Measurements from ENCODE around the gene STK24.

STK24 gene

DNA sequence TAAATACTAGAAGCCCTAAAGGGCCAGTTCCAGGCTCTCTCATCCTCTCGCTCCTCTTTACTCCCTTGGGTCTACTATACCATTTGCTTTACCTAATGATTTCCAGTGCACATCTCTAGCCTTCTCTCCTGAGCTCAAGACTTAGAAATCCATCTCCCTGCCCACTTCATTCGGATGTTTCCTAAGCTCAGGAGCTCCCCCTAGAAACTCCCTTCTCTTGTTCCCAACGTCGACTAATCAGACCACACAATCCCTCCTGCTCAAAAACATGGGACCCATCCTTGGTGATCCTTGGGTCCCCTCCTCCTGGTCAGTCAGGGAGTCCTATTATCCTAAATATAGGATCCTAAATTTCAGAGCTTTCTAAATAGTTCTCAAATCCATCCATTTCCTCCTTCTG, 21.1 kb upstream of the STK24 start:
- no peaks in the 10 kb centered on the region for H3K79me2 ChIP-seq (ENCODE audit: insufficient read depth, low read length)
- no peaks in the 10 kb centered on the region for H3K27me3 ChIP-seq (ENCODE audit: insufficient read depth, low read length, poor library complexity, severe bottlenecking)
- no peaks in the 10 kb centered on the region for H3K4me1 ChIP-seq (ENCODE audit: insufficient read depth, low read length, poor library complexity, severe bottlenecking)
- no peak overlapping the region for H3K4me3 ChIP-seq (ENCODE audit: low read length, poor library complexity, severe bottlenecking)
- TF ChIP-seq, protein P1, sequence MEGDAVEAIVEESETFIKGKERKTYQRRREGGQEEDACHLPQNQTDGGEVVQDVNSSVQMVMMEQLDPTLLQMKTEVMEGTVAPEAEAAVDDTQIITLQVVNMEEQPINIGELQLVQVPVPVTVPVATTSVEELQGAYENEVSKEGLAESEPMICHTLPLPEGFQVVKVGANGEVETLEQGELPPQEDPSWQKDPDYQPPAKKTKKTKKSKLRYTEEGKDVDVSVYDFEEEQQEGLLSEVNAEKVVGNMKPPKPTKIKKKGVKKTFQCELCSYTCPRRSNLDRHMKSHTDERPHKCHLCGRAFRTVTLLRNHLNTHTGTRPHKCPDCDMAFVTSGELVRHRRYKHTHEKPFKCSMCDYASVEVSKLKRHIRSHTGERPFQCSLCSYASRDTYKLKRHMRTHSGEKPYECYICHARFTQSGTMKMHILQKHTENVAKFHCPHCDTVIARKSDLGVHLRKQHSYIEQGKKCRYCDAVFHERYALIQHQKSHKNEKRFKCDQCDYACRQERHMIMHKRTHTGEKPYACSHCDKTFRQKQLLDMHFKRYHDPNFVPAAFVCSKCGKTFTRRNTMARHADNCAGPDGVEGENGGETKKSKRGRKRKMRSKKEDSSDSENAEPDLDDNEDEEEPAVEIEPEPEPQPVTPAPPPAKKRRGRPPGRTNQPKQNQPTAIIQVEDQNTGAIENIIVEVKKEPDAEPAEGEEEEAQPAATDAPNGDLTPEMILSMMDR (conservative IDR thresholded peaks at IDR 0.05; ENCODE audit: low read length) = peak; percentile 22; the same call in 1 of the 2 replicates
- TF ChIP-seq EZH2phosphoT487 (IDR thresholded peaks at IDR 0.05; ENCODE audit: borderline replicate concordance) = no peak
- no peaks in the 10 kb centered on the region for H4K20me1 ChIP-seq (ENCODE audit: insufficient read depth, low read length, poor library complexity, severe bottlenecking)
- H3K9me3 ChIP-seq (ENCODE audit: insufficient read depth, low read depth, low read length) = no peaks in the 10 kb centered on the region
- H2AFZ ChIP-seq (ENCODE audit: low read length) = no peak overlapping the region
- no peak overlapping the region for H3K9ac ChIP-seq (ENCODE audit: low read depth, low read length, poor library complexity, severe bottlenecking)
- H3K9me2 ChIP-seq (replicated peaks; ENCODE audit: low read depth, low read length) = no peaks in the 10 kb centered on the region
- H3K4me2 ChIP-seq (ENCODE audit: low read depth, low read length, poor library complexity, severe bottlenecking) = no peak overlapping the region
- no peaks in the 10 kb centered on the region for H3K36me3 ChIP-seq (ENCODE audit: insufficient read depth, low read length)
- H3F3A ChIP-seq (ENCODE audit: low read depth) = no peaks in the 10 kb centered on the region

DNA sequence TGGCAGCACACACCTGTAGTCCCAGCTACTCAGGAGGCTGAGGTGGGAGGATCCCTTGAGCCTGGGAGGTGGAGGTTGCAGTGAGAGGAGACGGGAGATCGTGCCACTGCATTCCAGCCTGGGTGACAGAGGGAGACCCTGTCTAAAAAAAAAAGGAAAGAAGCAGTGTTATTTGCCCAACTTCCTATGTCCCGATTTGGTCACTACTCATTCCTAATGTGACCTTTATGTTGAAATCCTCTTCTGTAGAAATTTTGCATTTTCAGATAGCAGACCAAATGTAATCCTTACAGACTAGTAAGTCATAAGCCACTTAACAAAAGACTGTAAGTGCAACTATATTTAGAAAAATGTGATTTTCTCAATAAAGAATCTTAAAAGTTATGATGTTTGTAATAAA, 18.2 kb upstream of the STK24 start:
- Histone ChIP-seq H3K9ac (ENCODE audit: low read depth, low read length, poor library complexity, severe bottlenecking) (no peak overlapping the region), H3K27me3 (ENCODE audit: insufficient read depth, low read length, poor library complexity, severe bottlenecking) (no peaks in the 10 kb centered on the region), H4K20me1 (ENCODE audit: insufficient read depth, low read length, poor library complexity, severe bottlenecking) (no peaks in the 10 kb centered on the region), H2AFZ (ENCODE audit: low read length) (no peak overlapping the region), H3K4me2 (ENCODE audit: low read depth, low read length, poor library complexity, severe bottlenecking) (no peak overlapping the region), H3K4me1 (ENCODE audit: insufficient read depth, low read length, poor library complexity, severe bottlenecking) (no peaks in the 10 kb centered on the region), H3F3A (ENCODE audit: low read depth) (no peaks in the 10 kb centered on the region), H3K4me3 (ENCODE audit: low read length, poor library complexity, severe bottlenecking) (no peak overlapping the region), H3K79me2 (ENCODE audit: insufficient read depth, low read length) (no peaks in the 10 kb centered on the region), H3K9me2 (replicated peaks; ENCODE audit: low read depth, low read length) (no peaks in the 10 kb centered on the region), H3K9me3 (ENCODE audit: insufficient read depth, low read depth, low read length) (no peaks in the 10 kb centered on the region), H3K36me3 (ENCODE audit: insufficient read depth, low read length) (no peaks in the 10 kb centered on the region)
- no peak for TF ChIP-seq EZH2phosphoT487 (IDR thresholded peaks at IDR 0.05; ENCODE audit: borderline replicate concordance)
- TF ChIP-seq, protein P1 (conservative IDR thresholded peaks at IDR 0.05; ENCODE audit: low read length) = no peak

- no peaks in the 10 kb centered on the region for H3F3A ChIP-seq (ENCODE audit: low read depth)
- H3K4me3 ChIP-seq (ENCODE audit: low read length, poor library complexity, severe bottlenecking) = no peak overlapping the region
- H2AFZ ChIP-seq (ENCODE audit: low read length) = no peak overlapping the region
- TF ChIP-seq, protein P1 (conservative IDR thresholded peaks at IDR 0.05; ENCODE audit: low read length) = no peak
- no peak for TF ChIP-seq EZH2phosphoT487 (IDR thresholded peaks at IDR 0.05; ENCODE audit: borderline replicate concordance)
- H3K9me2 ChIP-seq (replicated peaks; ENCODE audit: low read depth, low read length) = no peaks in the 10 kb centered on the region
- H3K4me2 ChIP-seq (ENCODE audit: low read depth, low read length, poor library complexity, severe bottlenecking) = no peak overlapping the region
- H3K4me1 ChIP-seq (ENCODE audit: insufficient read depth, low read length, poor library complexity, severe bottlenecking) = no peaks in the 10 kb centered on the region
- H3K79me2 ChIP-seq (ENCODE audit: insufficient read depth, low read length) = no peaks in the 10 kb centered on the region
- no peaks in the 10 kb centered on the region for H4K20me1 ChIP-seq (ENCODE audit: insufficient read depth, low read length, poor library complexity, severe bottlenecking)
- no peak overlapping the region for H3K9ac ChIP-seq (ENCODE audit: low read depth, low read length, poor library complexity, severe bottlenecking)
- no peaks in the 10 kb centered on the region for H3K9me3 ChIP-seq (ENCODE audit: insufficient read depth, low read depth, low read length)
- no peaks in the 10 kb centered on the region for H3K36me3 ChIP-seq (ENCODE audit: insufficient read depth, low read length)
- H3K27me3 ChIP-seq (ENCODE audit: insufficient read depth, low read length, poor library complexity, severe bottlenecking) = no peaks in the 10 kb centered on the region
Observed at GRCh38 chr13:98592362-98592732, 15.4 kb upstream of the STK24 start.

All from Loucy (cell line).